Karpas-422 (cell line): ENCODE data around the gene AATK. TPM values are rescaled to one million over a fixed set of nuclear protein-coding genes. Genes with fewer than 3 reads are reported as not detected.

Experiments used
- DNase-seq: peaks from one replicate; pipeline ENCODE4 v3.0.0-alpha.2; 2015
- H2AFZ ChIP-seq: fragments of 200-600 bp; sonication (generic); 2 replicates; pipeline ENCODE4 v1.6.1; 2014; ENCODE audit warnings: antibody characterized with exemption, low read length, mixed read lengths
- H3K27ac ChIP-seq: fragments of 200-600 bp; sonication (generic); 2 replicates; pipeline ENCODE4 v1.5.1; 2014; ENCODE audit warnings: mild to moderate bottlenecking, low read length, moderate library complexity
- H3K27me3 ChIP-seq: fragments of 200-600 bp; sonication (generic); 2 replicates; pipeline ENCODE4 v1.6.1; 2014; ENCODE audit warnings: low read length, mixed read lengths
- H3K36me3 ChIP-seq: fragments of 200-600 bp; sonication (generic); 2 replicates; pipeline ENCODE4 v1.6.1; 2014; ENCODE audit warnings: low read length, mixed read lengths; ENCODE audit not compliant: insufficient read depth
- H3K4me1 ChIP-seq: fragments of 200-600 bp; sonication (generic); 2 replicates; pipeline ENCODE4 v1.6.1; 2014; ENCODE audit warnings: mild to moderate bottlenecking, low read length, mixed read lengths
- H3K4me2 ChIP-seq: fragments of 200-600 bp; sonication (generic); 2 replicates; pipeline ENCODE4 v1.6.1; 2014; ENCODE audit warnings: low read length, low read depth, mild to moderate bottlenecking; ENCODE audit not compliant: poor library complexity, severe bottlenecking
- H3K4me3 ChIP-seq: fragments of 200-600 bp; sonication (generic); 2 replicates; pipeline ENCODE4 v1.5.1; 2014; ENCODE audit warnings: mild to moderate bottlenecking, antibody characterized with exemption, low read length, mixed read lengths
- H3K79me2 ChIP-seq: fragments of 200-600 bp; sonication (generic); 2 replicates; pipeline ENCODE4 v1.6.1; 2014; ENCODE audit warnings: mild to moderate bottlenecking, low read length, mixed read lengths
- H3K9ac ChIP-seq: fragments of 200-600 bp; sonication (generic); 2 replicates; pipeline ENCODE4 v1.6.0; 2014; ENCODE audit warnings: low read length
- H3K9me2 ChIP-seq: fragments of 200-600 bp; sonication (generic), shearing (Covaris generic); replicated peaks from 2 replicates; pipeline ENCODE4 v1.6.0; 2014; ENCODE audit warnings: mild to moderate bottlenecking, low read length, moderate library complexity; ENCODE audit not compliant: insufficient read depth
- H3K9me3 ChIP-seq: fragments of 300-700, 200-600 bp; sonication (generic); 2 replicates; pipeline ENCODE4 v1.6.1; 2014; ENCODE audit warnings: low read length, mixed read lengths
- H4K20me1 ChIP-seq: fragments of 200-600 bp; sonication (generic); 2 replicates; pipeline ENCODE4 v1.6.1; 2014; ENCODE audit warnings: mild to moderate bottlenecking, antibody characterized with exemption, low read length, low read depth; ENCODE audit not compliant: insufficient read depth
- total RNA-seq: library from RNA; depleted of rRNA; stranded (reverse); fragments of >200 nt; shearing (Covaris generic); gene quantifications from 2 replicates; pipeline ENCODE4 v1.2.3, GENCODE V29; 2014; ENCODE audit warnings: low replicate concordance

Gene AATK
- total RNA-seq, 1 experiment from 2014 or later: not detected

- Histone ChIP-seq H3K9ac (no peak overlapping the region), H3K79me2 (no peaks in the 10 kb centered on the region), H3K4me3 (no peak overlapping the region), H3K9me3 (no peaks in the 10 kb centered on the region), H3K4me2 (no peak overlapping the region), H3K27ac (no peak overlapping the region), H3K4me1 (no peaks in the 10 kb centered on the region), H3K36me3 (no peaks in the 10 kb centered on the region), H4K20me1 (no peaks in the 10 kb centered on the region), H3K27me3 (no peaks in the 10 kb centered on the region), H3K9me2 (no peaks in the 10 kb centered on the region), H2AFZ (no peak overlapping the region)
- no peak for DNase-seq
These were observed 79.1 kb downstream of the AATK start for GRCh38 chr17:81086789-81087551.

GRCh38 chr17:81085420-81085911 lies 80.6 kb downstream of the AATK start:
- no peak overlapping the region for H3K9ac ChIP-seq
- DNase-seq: no peak
- H3K27ac ChIP-seq: no peak overlapping the region
- no peaks in the 10 kb centered on the region for H3K4me1 ChIP-seq
- H3K4me3 ChIP-seq: no peak overlapping the region
- H3K79me2 ChIP-seq: no peaks in the 10 kb centered on the region
- no peak overlapping the region for H2AFZ ChIP-seq
- no peaks in the 10 kb centered on the region for H3K36me3 ChIP-seq
- H3K4me2 ChIP-seq: no peak overlapping the region
- H4K20me1 ChIP-seq: no peaks in the 10 kb centered on the region
- H3K9me2 ChIP-seq: no peaks in the 10 kb centered on the region
- H3K9me3 ChIP-seq: no peaks in the 10 kb centered on the region
- H3K27me3 ChIP-seq: no peaks in the 10 kb centered on the region

- H3K9me3 ChIP-seq: no peaks in the 10 kb centered on the region
- H3K4me2 ChIP-seq: no peak overlapping the region
These were observed 81.2 kb downstream of the AATK start for GRCh38 chr17:81084680-81085419.

GRCh38 chr17:81083125-81083765 lies 82.8 kb downstream of the AATK start:
- no peak for DNase-seq
- Histone ChIP-seq H3K9me2 (no peaks in the 10 kb centered on the region), H3K9me3 (no peaks in the 10 kb centered on the region), H3K4me3 (no peak overlapping the region), H3K36me3 (no peaks in the 10 kb centered on the region), H3K27ac (no peak overlapping the region), H3K9ac (no peak overlapping the region), H3K4me1 (no peaks in the 10 kb centered on the region), H3K79me2 (no peaks in the 10 kb centered on the region), H3K27me3 (no peaks in the 10 kb centered on the region), H4K20me1 (no peaks in the 10 kb centered on the region), H2AFZ (no peak overlapping the region), H3K4me2 (no peak overlapping the region)

More at GRCh38 chr17:81084680-81085419, 81.2 kb downstream of the AATK start:
- Histone ChIP-seq H3K27me3 (no peaks in the 10 kb centered on the region), H3K36me3 (no peaks in the 10 kb centered on the region), H4K20me1 (no peaks in the 10 kb centered on the region), H3K79me2 (no peaks in the 10 kb centered on the region), H3K27ac (no peak overlapping the region), H2AFZ (no peak overlapping the region), H3K9ac (no peak overlapping the region), H3K4me1 (no peaks in the 10 kb centered on the region), H3K9me2 (no peaks in the 10 kb centered on the region), H3K4me3 (no peak overlapping the region)
- no peak for DNase-seq

GRCh38 chr17:81082177-81083073 lies 83.6 kb downstream of the AATK start:
- Histone ChIP-seq H3K79me2 (no peaks in the 10 kb centered on the region), H3K27ac (no peak overlapping the region), H3K4me2 (no peak overlapping the region), H3K4me3 (no peak overlapping the region), H3K4me1 (no peaks in the 10 kb centered on the region), H3K9ac (no peak overlapping the region), H4K20me1 (no peaks in the 10 kb centered on the region), H3K27me3 (no peaks in the 10 kb centered on the region), H3K9me3 (no peaks in the 10 kb centered on the region), H2AFZ (no peak overlapping the region), H3K36me3 (no peaks in the 10 kb centered on the region), H3K9me2 (no peaks in the 10 kb centered on the region)
- DNase-seq: no peak

GRCh38 chr17:81081222-81082176 lies 84.5 kb downstream of the AATK start:
- Histone ChIP-seq H3K9me3 (no peaks in the 10 kb centered on the region), H3K9ac (no peak overlapping the region), H3K4me1 (no peaks in the 10 kb centered on the region), H3K79me2 (no peaks in the 10 kb centered on the region), H4K20me1 (no peaks in the 10 kb centered on the region), H3K27me3 (no peaks in the 10 kb centered on the region), H3K27ac (no peak overlapping the region), H3K4me2 (no peak overlapping the region), H3K36me3 (no peaks in the 10 kb centered on the region), H3K9me2 (no peaks in the 10 kb centered on the region), H2AFZ (no peak overlapping the region), H3K4me3 (no peak overlapping the region)
- DNase-seq: no peak

GRCh38 chr17:81080019-81080418 lies 86.0 kb downstream of the AATK start:
- H3K4me2 ChIP-seq: no peak overlapping the region
- H3K79me2 ChIP-seq: no peaks in the 10 kb centered on the region
- H3K36me3 ChIP-seq: no peaks in the 10 kb centered on the region

More at GRCh38 chr17:81080019-81080418, 86.0 kb downstream of the AATK start:
- H3K4me1 ChIP-seq: no peaks in the 10 kb centered on the region
- H3K27me3 ChIP-seq: no peaks in the 10 kb centered on the region
- no peaks in the 10 kb centered on the region for H3K9me2 ChIP-seq
- H4K20me1 ChIP-seq: no peaks in the 10 kb centered on the region
- H3K9ac ChIP-seq: no peak overlapping the region
- DNase-seq: no peak
- H3K4me3 ChIP-seq: no peak overlapping the region
- H3K9me3 ChIP-seq: no peaks in the 10 kb centered on the region
- no peak overlapping the region for H3K27ac ChIP-seq
- H2AFZ ChIP-seq: no peak overlapping the region
